Stimulated activated CD8-positive, alpha-beta memory T cell treated with anti-CD3 and anti-CD28 coated beads, Interleukin-4, amount 100 ng/mL, for 24 hours (primary cell): Measurements from ENCODE around the gene MRPL49.
"Not testable (repeated sequence)": the region's sequence is repeated elsewhere in the genome, so short reads cannot be mapped to it uniquely, and the experiment has no call there.

Source experiments
- DNase-seq: peaks from one replicate; pipeline ENCODE4 v3.0.0-alpha.2; 2020; ENCODE audit warnings: low read depth

Gene MRPL49

GRCh38 chr11:65165410-65166317 lies 43.5 kb downstream of the MRPL49 start:
- DNase-seq = no peak

- DNase-seq = no peak
Observed at GRCh38 chr11:65166893-65167292, 44.8 kb downstream of the MRPL49 start.

- no peak for DNase-seq
Observed at GRCh38 chr11:65167656-65168055, 45.5 kb downstream of the MRPL49 start.

- DNase-seq = no peak
Observed at GRCh38 chr11:65169164-65169641, 47.1 kb downstream of the MRPL49 start.

- DNase-seq = no peak
Observed at GRCh38 chr11:65170058-65170534, 48.0 kb downstream of the MRPL49 start, which contains the start of gene SPDYC. Gene SPDYC (plus strand): TSS chr11:65170233. CDS start chr11:65171358, 1,125 bp downstream.

- no peak for DNase-seq
Observed at GRCh38 chr11:65172600-65172999, 50.5 kb downstream of the MRPL49 start.

- DNase-seq = not testable (repeated sequence)
Observed at GRCh38 chr11:65174571-65175010, 52.5 kb downstream of the MRPL49 start.
